Urinary bladder (tissue), 4 donors: ENCODE results near the gene CYSRT1. TPM values are rescaled to one million over a fixed set of nuclear protein-coding genes. Genes with fewer than 3 reads are reported as not detected.

Experiments used
- DNase-seq: peaks from one replicate; pipeline ENCODE4 v3.0.0-alpha.2; 2015; ENCODE audit errors: extremely low spot score
- H3K27ac ChIP-seq: one replicate; pipeline ENCODE4 v1.5.1; 2013; ENCODE audit warnings: low read depth, mild to moderate bottlenecking, moderate library complexity
- H3K36me3 ChIP-seq: one replicate; pipeline ENCODE4 v1.6.1; 2013; ENCODE audit warnings: mild to moderate bottlenecking, moderate library complexity; ENCODE audit not compliant: insufficient read depth
- H3K4me1 ChIP-seq: one replicate; pipeline ENCODE4 v1.6.1; 2013; ENCODE audit warnings: mild to moderate bottlenecking, moderate library complexity; ENCODE audit not compliant: insufficient read depth
- H3K4me3 ChIP-seq: one replicate; pipeline ENCODE4 v1.5.1; 2013; ENCODE audit warnings: low read depth, low read length
- WGBS: extraction: QIAGEN DNeasy Blood & Tissue Kit; methylation state at CpG from one replicate; pipeline ENCODE4 v1.1.7; 2013; 5-methylcytosine and 5-hydroxymethylcytosine counted together
- polyA plus RNA-seq: library from polyadenylated mRNA; stranded (reverse); fragments of 200-250 nt; gene quantifications from one replicate; pipeline ENCODE4 v1.2.3, GENCODE V29; 2013
- total RNA-seq: library from RNA; depleted of rRNA; stranded (reverse); fragments of >200 nt; gene quantifications from one replicate; pipeline ENCODE4 v1.2.3, GENCODE V29; 2014
- donor health status: healthy with polysubstance abuse.
- donor health status: healthy.

Gene CYSRT1
- total and polyA plus RNA-seq, 2 donors: 0.42 to 0.71 TPM

- WGBS: 80% methylated on average over 6 of the region's 6 CpGs
- no peak overlapping the region for H3K27ac ChIP-seq
- DNase-seq: no peak
- H3K36me3 ChIP-seq: peaks cover 5% of the 10 kb centered on the region
- H3K4me3 ChIP-seq: no peak overlapping the region
- H3K4me1 ChIP-seq: no peaks in the 10 kb centered on the region
Measured at GRCh38 chr9:137186385-137186784, 38.6 kb upstream of the CYSRT1 start.

- 83% methylated on average over 15 of the region's 15 CpGs for WGBS
- Histone ChIP-seq H3K4me3 (peak overlapping the region; percentile 70), H3K27ac (no peak overlapping the region), H3K4me1 (no peaks in the 10 kb centered on the region), H3K36me3 (peaks cover 5% of the 10 kb centered on the region)
- DNase-seq: no peak
Measured at GRCh38 chr9:137187386-137187785, 37.6 kb upstream of the CYSRT1 start.

- H3K4me3 ChIP-seq: peak overlapping the region; percentile 70
- peaks cover 5% of the 10 kb centered on the region for H3K36me3 ChIP-seq
- WGBS: under 1% methylated on average over 31 of the region's 31 CpGs
- DNase-seq: no peak
- no peaks in the 10 kb centered on the region for H3K4me1 ChIP-seq
- peak overlapping the region; percentile 68 for H3K27ac ChIP-seq
Measured at GRCh38 chr9:137188086-137188489, 36.9 kb upstream of the CYSRT1 start.

GRCh38 chr9:137188490-137189296 lies 36.3 kb upstream of the CYSRT1 start, which contains the start of the genes ANAPC2 and SSNA1:
TSS of gene ANAPC2 (minus strand) at chr9:137188560. CDS start at chr9:137188532, 28 bp downstream.
TSS of gene SSNA1 (plus strand) at chr9:137188676. CDS start at chr9:137188727, 51 bp downstream.
- under 1% methylated on average over 98 of the region's 98 CpGs for WGBS
- H3K4me3 ChIP-seq: peak within 1 kb of the TSS; percentile 70
- peak within 1 kb of the TSS; percentile 90 for H3K27ac ChIP-seq
- H3K36me3 ChIP-seq: peaks cover 2% of the 10 kb centered on the region
- peak; percentile 69 for DNase-seq
- H3K4me1 ChIP-seq: no peaks in the 10 kb centered on the region

GRCh38 chr9:137189297-137190295 lies 35.4 kb upstream of the CYSRT1 start:
- no peaks in the 10 kb centered on the region for H3K4me1 ChIP-seq
- peak overlapping the region; percentile 90 for H3K27ac ChIP-seq
- no peaks in the 10 kb centered on the region for H3K36me3 ChIP-seq
- 35% methylated on average over 23 of the region's 23 CpGs for WGBS
- H3K4me3 ChIP-seq: peak overlapping the region; percentile 70
- no peak for DNase-seq

DNA sequence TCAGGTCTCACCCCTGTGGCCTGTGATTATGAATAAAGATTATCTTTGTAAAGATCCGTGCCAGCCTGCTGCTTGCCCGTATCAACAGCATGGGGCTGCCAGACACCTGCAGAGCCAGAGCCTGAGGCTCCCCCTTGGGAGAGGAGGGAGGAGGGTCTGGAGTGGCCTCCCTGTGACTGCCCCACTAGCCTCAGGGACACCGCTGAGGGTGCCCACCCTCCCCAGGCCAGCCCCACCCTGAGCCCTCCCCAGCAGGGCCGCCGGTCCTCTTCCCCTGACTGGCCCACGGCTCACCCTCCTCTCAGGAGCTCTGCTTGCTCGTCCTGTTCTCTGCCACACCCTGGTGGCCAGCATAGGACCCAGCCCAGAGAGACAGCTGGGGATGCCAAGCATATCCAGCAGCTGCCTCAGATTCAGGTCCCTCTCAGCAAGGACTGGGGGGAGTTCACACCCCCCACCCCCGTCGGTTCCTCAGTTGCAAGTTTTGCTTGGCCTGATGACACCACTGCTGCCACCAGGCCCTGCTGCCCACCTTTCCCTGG lies 34.6 kb upstream of the CYSRT1 start:
- Histone ChIP-seq H3K4me1 (no peaks in the 10 kb centered on the region), H3K4me3 (no peak overlapping the region), H3K36me3 (no peaks in the 10 kb centered on the region), H3K27ac (no peak overlapping the region)
- 72% methylated on average over 9 of the region's 9 CpGs for WGBS
- no peak for DNase-seq

DNA sequence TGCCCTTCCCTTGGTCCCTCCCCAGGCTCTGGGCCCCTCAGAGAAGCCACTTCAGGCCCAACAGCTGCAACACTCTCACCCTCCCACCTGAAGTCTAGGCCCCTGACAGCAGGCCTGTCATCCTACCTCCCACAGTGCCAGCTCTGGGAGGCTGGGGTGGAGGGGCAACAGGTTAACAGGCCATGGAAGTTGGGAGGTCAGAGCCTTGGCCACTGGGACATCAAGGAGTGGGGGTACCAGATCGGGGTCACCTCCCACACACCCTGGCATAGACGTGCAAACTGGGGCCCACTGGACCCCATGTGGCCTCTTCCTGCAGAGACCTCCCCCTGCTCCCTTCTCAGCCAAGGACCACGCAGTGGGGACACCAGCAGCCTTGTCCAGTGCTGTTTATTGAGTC lies 33.7 kb upstream of the CYSRT1 start:
- WGBS: 80% methylated on average over 3 of the region's 3 CpGs
- no peaks in the 10 kb centered on the region for H3K4me1 ChIP-seq

GRCh38 chr9:137191691-137192447 lies 33.1 kb upstream of the CYSRT1 start:
- DNase-seq: no peak
- WGBS: 86% methylated on average over 22 of the region's 22 CpGs
- Histone ChIP-seq H3K36me3 (no peaks in the 10 kb centered on the region), H3K4me3 (no peak overlapping the region), H3K4me1 (no peaks in the 10 kb centered on the region), H3K27ac (no peak overlapping the region)

More for the DNA sequence above, 33.7 kb upstream of the CYSRT1 start:
- Histone ChIP-seq H3K27ac (no peak overlapping the region), H3K4me3 (no peak overlapping the region), H3K36me3 (no peaks in the 10 kb centered on the region)
- no peak for DNase-seq

- WGBS: 83% methylated on average over 10 of the region's 10 CpGs
- Histone ChIP-seq H3K4me1 (no peaks in the 10 kb centered on the region), H3K36me3 (no peaks in the 10 kb centered on the region), H3K4me3 (no peak overlapping the region), H3K27ac (no peak overlapping the region)
- DNase-seq: no peak
Measured at GRCh38 chr9:137192448-137192780, 32.6 kb upstream of the CYSRT1 start.

- DNase-seq: no peak
- WGBS: 73% methylated on average over 2 of the region's 2 CpGs
- no peaks in the 10 kb centered on the region for H3K4me1 ChIP-seq
- no peaks in the 10 kb centered on the region for H3K36me3 ChIP-seq
- no peak overlapping the region for H3K27ac ChIP-seq
- no peak overlapping the region for H3K4me3 ChIP-seq
Measured at GRCh38 chr9:137192859-137193258, 32.1 kb upstream of the CYSRT1 start.

DNA sequence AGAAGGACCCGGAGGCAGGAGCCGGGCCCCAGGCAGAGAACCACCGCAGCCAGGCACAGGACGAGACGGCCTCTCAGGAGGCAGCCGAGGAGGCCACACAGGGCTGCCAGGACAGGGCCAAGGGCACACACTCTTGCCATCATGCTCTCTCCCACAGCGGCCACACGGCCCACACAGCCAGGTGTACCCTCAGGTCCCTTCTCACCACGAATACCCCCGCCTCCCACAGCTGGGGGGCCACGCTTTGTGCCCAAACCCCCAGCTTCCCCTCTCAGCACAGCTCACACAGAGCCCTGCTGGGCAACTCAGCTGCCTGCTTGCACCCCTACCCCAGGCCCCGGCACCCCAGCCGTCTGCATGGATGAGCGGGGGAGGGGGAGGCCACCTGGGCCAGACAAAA lies 31.2 kb upstream of the CYSRT1 start:
- H3K4me3 ChIP-seq: no peak overlapping the region
- no peaks in the 10 kb centered on the region for H3K4me1 ChIP-seq
- no peak for DNase-seq
- 80% methylated on average over 14 of the region's 14 CpGs for WGBS
- no peaks in the 10 kb centered on the region for H3K36me3 ChIP-seq
- no peak overlapping the region for H3K27ac ChIP-seq

DNA sequence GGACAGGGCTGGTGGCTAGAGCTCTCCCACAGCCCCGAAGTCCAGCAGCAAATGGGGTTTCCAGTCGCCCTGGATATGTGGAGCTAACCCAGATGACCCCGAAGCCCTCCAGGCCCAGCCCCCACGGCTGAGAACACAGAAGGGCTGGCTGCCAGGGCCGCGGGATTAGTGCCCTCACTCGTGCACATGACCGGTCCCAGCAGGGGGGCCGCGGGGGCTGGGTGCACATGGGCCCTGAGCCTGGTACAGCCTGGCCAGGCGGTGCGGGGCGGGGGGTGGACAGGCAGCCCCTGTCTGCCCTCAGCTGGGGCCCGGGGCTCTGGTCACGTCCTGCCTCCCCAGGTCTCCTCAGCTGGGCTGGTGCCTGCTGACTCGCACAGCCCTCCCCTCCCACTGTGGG lies 30.6 kb upstream of the CYSRT1 start:
- DNase-seq: no peak
- no peaks in the 10 kb centered on the region for H3K4me1 ChIP-seq
- H3K4me3 ChIP-seq: no peak overlapping the region
- WGBS: 68% methylated on average over 16 of the region's 16 CpGs
- no peaks in the 10 kb centered on the region for H3K36me3 ChIP-seq
- H3K27ac ChIP-seq: no peak overlapping the region

- peak overlapping the region; percentile 81 for H3K27ac ChIP-seq
- DNase-seq: peak; percentile 21
- H3K36me3 ChIP-seq: no peaks in the 10 kb centered on the region
- no peak overlapping the region for H3K4me3 ChIP-seq
- H3K4me1 ChIP-seq: no peaks in the 10 kb centered on the region
- 78% methylated on average over 10 of the region's 10 CpGs for WGBS
Measured at GRCh38 chr9:137194909-137195308, 30.1 kb upstream of the CYSRT1 start.
